ENCODE data around the gene FAM180A.
"Not testable (repeated sequence)": the region's sequence is repeated elsewhere in the genome, so short reads cannot be mapped to it uniquely, and the experiment has no call there.

FAM180A gene

DNA sequence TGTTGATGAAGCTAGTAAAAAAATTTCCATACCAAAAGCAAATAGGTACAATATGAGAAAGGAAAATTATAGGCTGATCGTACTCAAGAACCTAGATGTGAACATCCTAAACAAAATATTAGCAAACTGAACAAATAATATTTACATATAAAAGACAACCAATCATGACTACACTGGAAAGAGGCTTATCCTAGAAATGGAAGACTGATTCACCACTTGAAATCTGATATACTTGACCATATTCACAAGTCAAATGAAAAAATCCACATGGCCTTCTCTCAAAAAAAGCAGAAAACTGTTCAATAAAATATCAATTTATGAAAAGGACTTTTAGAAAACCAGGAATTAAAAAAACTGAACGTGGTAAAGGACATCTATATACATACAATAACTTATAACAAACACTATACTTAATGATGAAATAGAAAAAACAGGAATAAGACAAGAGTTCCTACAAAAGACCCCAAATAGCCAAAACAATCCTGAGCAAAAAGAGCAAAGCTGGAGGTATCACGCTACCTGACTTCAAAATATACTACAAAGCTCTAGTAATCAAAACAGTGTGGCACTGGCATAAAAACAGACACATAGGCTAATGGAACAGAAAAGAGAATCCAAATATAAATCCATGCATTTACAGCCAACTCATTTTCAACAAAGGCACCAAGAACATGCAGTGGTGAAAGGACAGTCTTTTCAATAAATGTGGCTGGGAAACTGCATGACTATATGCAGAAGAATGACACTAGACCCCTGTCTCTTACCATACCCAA, 29.2 kb upstream of the FAM180A start:
- Histone ChIP-seq H3K36me3 (ENCODE audit: insufficient read depth, low read length) (no peaks in the 10 kb centered on the region), H3K9me3 (ENCODE audit: control insufficient read depth, insufficient read depth, low read length) (no peaks in the 10 kb centered on the region), H3K9ac (ENCODE audit: low read depth, low read length) (no peak overlapping the region), H3K4me1 (ENCODE audit: insufficient read depth, low read length) (peaks cover 4% of the 10 kb centered on the region; the same call in 1 of the 2 replicates)

DNA sequence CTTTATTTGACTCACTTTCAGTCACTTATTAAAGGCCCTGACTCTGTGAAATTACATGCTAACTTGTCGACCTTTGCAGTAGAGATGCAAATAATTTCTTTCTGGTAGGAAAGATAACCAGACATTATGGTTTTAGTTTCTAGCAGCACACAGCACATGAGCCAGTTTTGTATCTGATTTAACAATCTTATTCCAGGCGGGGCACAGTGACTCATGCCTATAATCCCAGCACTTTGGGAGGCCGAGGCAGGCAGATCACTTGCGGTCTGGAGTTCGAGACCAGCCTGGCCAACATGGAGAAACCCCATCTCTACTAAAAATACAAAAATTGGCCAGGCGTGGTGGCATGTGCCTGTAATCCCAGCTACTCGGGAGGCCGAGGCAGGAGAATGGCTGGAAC, 27.3 kb upstream of the FAM180A start:
- H3K9me3 ChIP-seq (ENCODE audit: control insufficient read depth, insufficient read depth, low read length); H3K4me1 ChIP-seq (ENCODE audit: insufficient read depth, low read length); H3K9ac ChIP-seq (ENCODE audit: low read depth, low read length); H3K36me3 ChIP-seq (ENCODE audit: insufficient read depth, low read length): not testable (repeated sequence)

DNA sequence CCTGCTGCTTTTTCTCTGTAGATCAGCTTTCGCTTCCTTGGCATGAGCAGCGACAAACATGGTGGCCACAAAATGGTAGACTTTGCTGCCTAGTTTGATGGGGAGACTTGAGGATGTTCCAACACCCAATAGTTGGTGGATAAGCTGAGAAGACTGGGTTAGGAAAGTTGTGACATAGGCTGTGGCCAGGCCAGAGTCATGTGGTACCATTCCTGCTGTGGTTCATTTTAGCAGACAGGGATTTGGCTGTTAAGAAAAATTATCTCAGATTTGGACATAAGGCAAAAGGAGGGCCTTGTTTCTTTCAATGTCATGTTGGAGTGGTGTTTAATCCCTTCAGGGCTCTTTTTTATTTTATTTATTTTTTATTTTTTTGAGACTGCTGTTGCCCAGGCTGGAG, 26.6 kb upstream of the FAM180A start:
- Histone ChIP-seq H3K36me3 (ENCODE audit: insufficient read depth, low read length) (no peaks in the 10 kb centered on the region), H3K9ac (ENCODE audit: low read depth, low read length) (no peak overlapping the region), H3K9me3 (ENCODE audit: control insufficient read depth, insufficient read depth, low read length) (no peaks in the 10 kb centered on the region), H3K4me1 (ENCODE audit: insufficient read depth, low read length) (peaks cover 4% of the 10 kb centered on the region; the same call in 1 of the 2 replicates)

DNA sequence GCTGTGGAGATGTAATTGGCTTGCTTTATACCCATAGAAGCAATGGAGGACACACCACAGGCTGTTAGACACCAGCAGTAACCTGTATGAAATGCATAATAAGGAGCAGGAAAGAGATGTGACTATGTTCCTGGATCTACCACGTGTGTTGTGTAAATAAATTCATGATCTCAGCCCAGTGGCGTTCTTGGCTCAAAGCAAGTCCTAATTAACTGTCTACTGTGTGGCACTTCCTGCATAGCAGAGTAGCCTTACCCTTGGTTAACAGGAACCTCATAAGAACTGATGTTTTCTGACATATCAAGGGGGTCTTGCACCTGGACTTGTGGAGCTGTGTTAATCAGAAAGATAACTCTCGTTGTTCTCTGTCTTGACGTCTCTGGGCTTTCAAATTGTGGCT, 25.7 kb upstream of the FAM180A start:
- no peaks in the 10 kb centered on the region for H3K9me3 ChIP-seq (ENCODE audit: control insufficient read depth, insufficient read depth, low read length)
- peaks cover 4% of the 10 kb centered on the region; the same call in 1 of the 2 replicates for H3K4me1 ChIP-seq (ENCODE audit: insufficient read depth, low read length)
- H3K9ac ChIP-seq (ENCODE audit: low read depth, low read length): no peak overlapping the region
- H3K36me3 ChIP-seq (ENCODE audit: insufficient read depth, low read length): no peaks in the 10 kb centered on the region

DNA sequence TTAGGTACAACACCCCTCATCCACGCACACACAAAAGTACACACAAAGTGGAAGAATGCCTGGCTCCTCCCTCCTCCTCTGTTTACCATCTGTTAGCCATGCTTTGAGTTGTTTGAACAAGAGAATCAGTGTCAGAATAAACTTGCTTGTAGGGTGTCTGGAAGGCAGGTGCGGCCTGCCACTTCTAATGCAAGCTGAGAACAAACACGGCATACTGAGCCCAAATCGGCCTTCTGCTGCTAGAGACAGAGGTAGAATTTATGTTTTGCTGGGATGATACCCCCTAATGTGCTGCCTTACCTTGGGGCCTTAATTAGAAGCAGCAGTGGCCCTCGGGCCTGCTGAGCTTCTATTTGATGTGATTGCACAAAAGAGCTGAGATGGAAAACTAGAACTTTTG, 24.9 kb upstream of the FAM180A start:
- H3K9me3 ChIP-seq (ENCODE audit: control insufficient read depth, insufficient read depth, low read length): no peaks in the 10 kb centered on the region
- no peaks in the 10 kb centered on the region for H3K36me3 ChIP-seq (ENCODE audit: insufficient read depth, low read length)
- H3K4me1 ChIP-seq (ENCODE audit: insufficient read depth, low read length): peaks cover 4% of the 10 kb centered on the region; the same call in 1 of the 2 replicates
- no peak overlapping the region for H3K9ac ChIP-seq (ENCODE audit: low read depth, low read length)

DNA sequence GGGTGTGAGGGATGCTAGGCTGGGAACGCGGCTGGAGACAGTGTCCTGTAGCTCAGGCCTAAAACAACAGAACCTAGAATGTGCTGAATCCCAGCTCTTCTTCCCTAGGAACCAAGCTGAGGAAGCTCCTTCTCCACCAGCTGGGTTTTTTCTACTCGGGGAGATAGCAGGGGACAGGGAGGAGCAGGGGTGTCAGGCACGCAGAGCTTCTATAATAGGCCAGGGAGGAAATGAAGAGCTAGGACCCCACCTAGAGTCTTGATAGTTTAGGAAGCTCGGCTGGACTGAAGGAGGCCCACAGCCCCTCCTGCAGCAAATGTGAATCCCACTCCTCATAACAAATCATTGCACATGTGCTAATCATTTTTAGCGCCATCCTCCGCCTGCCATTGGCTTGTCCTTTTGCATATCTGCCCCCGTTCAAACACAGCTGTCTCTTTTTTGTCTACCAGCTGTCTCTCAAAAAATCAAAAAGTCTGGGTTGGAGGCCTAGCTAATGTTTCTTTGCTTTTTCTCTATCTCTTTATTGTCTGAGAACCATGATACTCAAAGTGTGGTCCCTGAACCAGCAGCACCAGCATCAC, 24.1 kb upstream of the FAM180A start:
- no peak overlapping the region for H3K9ac ChIP-seq (ENCODE audit: low read depth, low read length)
- peaks cover 4% of the 10 kb centered on the region; the same call in 1 of the 2 replicates for H3K4me1 ChIP-seq (ENCODE audit: insufficient read depth, low read length)

DNA sequence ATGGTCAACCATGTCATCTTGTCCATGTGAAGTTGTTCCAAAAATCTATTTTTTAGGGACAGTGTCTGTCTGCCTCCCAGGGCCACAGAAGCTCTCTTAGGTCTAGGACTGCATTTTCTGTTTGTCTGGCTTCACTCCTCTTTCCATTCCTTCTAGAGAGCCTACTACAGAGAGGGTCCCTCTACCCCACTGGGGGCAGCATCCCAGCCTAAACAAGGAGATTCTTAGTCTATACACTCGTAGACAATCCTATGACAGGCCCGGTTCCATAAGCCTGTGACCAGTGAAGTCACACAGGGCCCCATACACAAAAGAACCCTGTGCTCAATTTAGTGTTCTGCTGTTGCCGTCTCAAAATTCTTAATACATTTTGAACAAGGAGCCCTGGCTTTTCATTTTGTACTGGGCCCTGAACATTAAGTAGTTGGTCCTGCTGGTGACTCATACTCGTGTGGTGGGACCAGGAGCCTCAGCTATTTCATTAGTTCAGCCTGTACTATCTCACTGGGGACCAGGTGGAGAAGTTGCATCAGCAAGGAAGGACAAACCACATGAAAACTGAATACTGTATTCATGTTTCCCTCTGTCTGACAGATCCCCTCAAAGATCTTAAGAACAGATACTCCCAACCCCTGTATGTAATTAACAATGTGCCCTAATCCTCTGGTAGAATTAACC, 23.5 kb upstream of the FAM180A start:
- H3K9ac ChIP-seq (ENCODE audit: low read depth, low read length): no peak overlapping the region
- H3K9me3 ChIP-seq (ENCODE audit: control insufficient read depth, insufficient read depth, low read length): no peaks in the 10 kb centered on the region
- H3K4me1 ChIP-seq (ENCODE audit: insufficient read depth, low read length): peaks cover 4% of the 10 kb centered on the region; the same call in 1 of the 2 replicates
- no peaks in the 10 kb centered on the region for H3K36me3 ChIP-seq (ENCODE audit: insufficient read depth, low read length)

More for the DNA sequence above, 24.1 kb upstream of the FAM180A start:
- Histone ChIP-seq H3K36me3 (ENCODE audit: insufficient read depth, low read length) (no peaks in the 10 kb centered on the region), H3K9me3 (ENCODE audit: control insufficient read depth, insufficient read depth, low read length) (no peaks in the 10 kb centered on the region)

DNA sequence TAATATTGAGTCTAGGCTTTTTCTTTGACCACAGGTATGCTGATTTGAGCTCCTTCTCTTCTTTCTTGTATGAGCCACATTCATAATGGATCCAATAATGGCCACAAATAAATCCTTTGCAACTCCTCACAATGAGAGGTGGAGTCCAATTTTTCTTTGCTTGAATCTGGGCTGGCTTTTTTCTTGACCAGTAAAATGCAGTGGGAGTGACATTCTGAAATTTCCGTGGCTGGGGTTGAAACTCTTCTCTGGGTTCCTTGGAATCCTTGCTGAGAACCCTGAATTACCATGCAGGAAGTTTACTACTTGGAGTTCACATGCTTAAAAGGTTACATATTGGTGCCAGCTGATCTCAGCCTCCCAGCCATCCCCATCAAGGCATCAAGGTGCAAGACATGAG, 22.4 kb upstream of the FAM180A start:
- Histone ChIP-seq H3K9me3 (ENCODE audit: control insufficient read depth, insufficient read depth, low read length) (no peaks in the 10 kb centered on the region), H3K4me1 (ENCODE audit: insufficient read depth, low read length) (peaks cover 4% of the 10 kb centered on the region; the same call in 1 of the 2 replicates), H3K36me3 (ENCODE audit: insufficient read depth, low read length) (no peaks in the 10 kb centered on the region), H3K9ac (ENCODE audit: low read depth, low read length) (no peak overlapping the region)

DNA sequence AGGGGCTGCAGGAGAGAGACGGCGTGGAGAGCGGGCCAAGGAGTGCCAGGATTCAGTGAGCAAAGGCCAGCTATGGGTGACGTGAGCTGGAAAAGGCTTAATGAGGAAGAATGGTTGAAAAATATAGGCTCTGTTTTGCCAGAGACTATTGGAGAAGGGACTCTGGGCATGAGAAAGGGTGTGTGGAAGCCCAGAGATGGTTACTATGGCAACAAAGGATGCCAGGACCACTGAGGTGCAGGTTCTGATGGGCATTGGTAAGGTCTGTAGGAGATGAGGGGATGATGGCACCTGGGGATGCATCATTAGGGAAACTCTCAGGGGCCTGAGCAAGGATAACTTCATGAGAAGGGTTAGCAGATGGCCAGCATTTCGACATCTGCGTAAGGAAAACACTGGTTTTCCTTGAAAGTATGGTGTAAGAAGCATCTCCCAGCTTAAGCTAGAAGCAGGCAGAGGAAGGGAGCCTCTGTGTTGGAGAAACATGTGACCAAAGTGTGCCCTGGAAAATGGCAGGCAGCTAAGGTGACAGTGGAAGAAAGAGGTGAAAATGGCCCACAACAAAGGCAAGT, 21.6 kb upstream of the FAM180A start:
- peaks cover 7% of the 10 kb centered on the region for H3K4me1 ChIP-seq (ENCODE audit: insufficient read depth, low read length)
- H3K9me3 ChIP-seq (ENCODE audit: control insufficient read depth, insufficient read depth, low read length): no peaks in the 10 kb centered on the region
- no peaks in the 10 kb centered on the region for H3K36me3 ChIP-seq (ENCODE audit: insufficient read depth, low read length)
- H3K9ac ChIP-seq (ENCODE audit: low read depth, low read length): no peak overlapping the region

DNA sequence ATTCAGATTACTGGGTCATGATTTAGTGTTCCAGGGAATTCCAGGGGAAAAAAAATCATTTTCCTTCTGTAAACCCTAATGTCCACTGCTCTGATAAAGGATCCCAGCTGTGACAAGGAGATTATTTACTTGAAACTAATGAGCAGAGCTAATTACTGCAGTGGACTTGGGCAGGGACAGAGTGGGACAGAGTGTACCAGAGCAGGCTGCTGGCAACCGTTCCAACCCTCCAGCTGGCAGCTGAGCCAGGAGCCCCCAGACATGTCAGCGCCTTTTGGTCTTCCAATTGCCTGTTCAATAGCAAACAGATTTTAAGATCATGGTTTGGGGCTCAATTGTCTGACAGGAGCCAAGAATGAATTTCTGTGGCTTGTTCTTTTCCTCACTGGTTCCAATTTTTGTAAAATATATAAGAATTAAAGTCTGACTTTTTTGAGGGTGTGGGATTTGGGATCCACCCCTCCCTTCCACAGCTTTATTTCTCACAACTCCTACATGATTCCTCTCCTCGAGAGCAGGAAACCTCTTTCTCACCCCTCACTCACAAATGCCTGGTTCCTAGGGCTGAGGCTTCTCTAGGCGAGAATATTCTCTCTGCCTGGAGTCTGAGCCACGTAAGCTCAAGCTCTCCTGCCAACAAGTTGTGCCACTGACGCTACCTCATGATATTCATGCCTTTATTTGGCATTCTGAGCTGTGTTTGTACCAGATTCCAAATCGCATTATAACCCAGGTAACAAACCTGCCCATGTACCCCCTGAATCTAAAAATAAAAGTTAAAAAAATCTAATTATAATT, 20.6 kb upstream of the FAM180A start:
- Histone ChIP-seq H3K36me3 (ENCODE audit: insufficient read depth, low read length) (no peaks in the 10 kb centered on the region), H3K9ac (ENCODE audit: low read depth, low read length) (no peak overlapping the region), H3K4me1 (ENCODE audit: insufficient read depth, low read length) (peaks cover 7% of the 10 kb centered on the region), H3K9me3 (ENCODE audit: control insufficient read depth, insufficient read depth, low read length) (no peaks in the 10 kb centered on the region)

DNA sequence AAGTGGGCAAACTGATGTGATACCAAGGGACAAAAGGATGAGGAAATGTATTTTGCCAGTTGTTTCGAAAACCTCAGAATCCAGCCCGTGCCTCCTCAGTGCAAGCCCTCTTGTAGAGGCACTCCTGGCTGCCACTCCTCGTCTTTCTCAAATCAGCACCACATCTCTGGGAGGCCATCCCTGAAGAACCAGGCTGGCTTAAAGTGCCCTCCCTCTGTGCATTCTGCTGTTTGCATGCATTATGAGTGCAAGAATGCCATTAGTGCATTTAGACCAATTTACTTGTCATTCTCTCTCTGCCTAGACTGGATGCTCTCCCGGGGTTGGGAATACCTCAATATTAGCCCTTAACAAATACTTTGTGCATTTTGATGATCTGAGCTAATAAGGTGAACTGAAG, 19.9 kb upstream of the FAM180A start:
- H3K9ac ChIP-seq (ENCODE audit: low read depth, low read length): no peak overlapping the region
- no peaks in the 10 kb centered on the region for H3K36me3 ChIP-seq (ENCODE audit: insufficient read depth, low read length)
- H3K9me3 ChIP-seq (ENCODE audit: control insufficient read depth, insufficient read depth, low read length): no peaks in the 10 kb centered on the region
- H3K4me1 ChIP-seq (ENCODE audit: insufficient read depth, low read length): peaks cover 7% of the 10 kb centered on the region

DNA sequence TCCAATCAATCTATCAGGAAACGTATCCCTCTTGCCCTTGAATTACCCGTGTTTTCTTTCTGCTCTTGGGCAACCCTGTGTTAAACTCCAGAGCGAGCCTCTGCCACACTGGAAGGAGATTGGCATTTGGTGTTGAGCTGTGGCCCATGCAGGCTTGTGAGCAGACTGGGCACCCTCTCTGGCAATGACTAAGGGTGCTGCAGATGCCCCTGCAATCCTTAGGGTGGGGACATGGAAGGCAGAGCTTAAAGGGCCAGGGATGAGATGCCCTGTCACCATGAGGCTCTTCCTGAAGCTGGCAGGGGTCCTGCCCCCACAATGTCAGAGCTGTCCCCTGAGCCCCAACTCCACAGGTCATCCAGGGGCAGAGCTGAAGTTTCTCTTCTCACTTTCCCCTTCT, 19.5 kb upstream of the FAM180A start:
- Histone ChIP-seq H3K9ac (ENCODE audit: low read depth, low read length) (no peak overlapping the region), H3K36me3 (ENCODE audit: insufficient read depth, low read length) (peaks cover under 1% of the 10 kb centered on the region; the same call in 1 of the 2 replicates), H3K4me1 (ENCODE audit: insufficient read depth, low read length) (peaks cover 3% of the 10 kb centered on the region; the same call in 1 of the 2 replicates), H3K9me3 (ENCODE audit: control insufficient read depth, insufficient read depth, low read length) (no peaks in the 10 kb centered on the region)

DNA sequence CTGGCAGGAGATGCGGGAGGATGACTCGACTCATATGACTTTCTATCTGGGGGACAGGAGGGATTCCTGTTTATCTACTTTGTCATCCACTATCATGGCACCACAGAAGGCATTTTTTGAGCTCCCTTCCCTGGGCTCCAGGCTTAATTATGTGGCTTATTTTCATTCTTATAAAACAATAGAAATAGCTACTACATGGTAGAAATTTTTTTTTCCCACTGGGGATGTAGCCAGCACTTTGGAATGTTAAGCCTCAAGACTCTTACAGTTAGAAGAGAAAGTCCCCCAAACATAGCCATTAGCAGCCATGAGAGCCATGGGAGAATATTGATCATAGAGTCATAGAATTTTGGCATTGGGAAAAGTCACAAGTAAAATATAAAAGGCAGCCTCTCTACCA, 14.6 kb upstream of the FAM180A start:
- Histone ChIP-seq H3K36me3 (ENCODE audit: insufficient read depth, low read length) (peaks cover 3% of the 10 kb centered on the region; the same call in 1 of the 2 replicates), H3K4me1 (ENCODE audit: insufficient read depth, low read length) (peaks cover 13% of the 10 kb centered on the region; the same call in 1 of the 2 replicates), H3K9ac (ENCODE audit: low read depth, low read length) (no peak overlapping the region), H3K9me3 (ENCODE audit: control insufficient read depth, insufficient read depth, low read length) (no peaks in the 10 kb centered on the region)

Data from ES-I3 (cell line).